ENCODE measurements around the gene MRPS6.

DNA sequence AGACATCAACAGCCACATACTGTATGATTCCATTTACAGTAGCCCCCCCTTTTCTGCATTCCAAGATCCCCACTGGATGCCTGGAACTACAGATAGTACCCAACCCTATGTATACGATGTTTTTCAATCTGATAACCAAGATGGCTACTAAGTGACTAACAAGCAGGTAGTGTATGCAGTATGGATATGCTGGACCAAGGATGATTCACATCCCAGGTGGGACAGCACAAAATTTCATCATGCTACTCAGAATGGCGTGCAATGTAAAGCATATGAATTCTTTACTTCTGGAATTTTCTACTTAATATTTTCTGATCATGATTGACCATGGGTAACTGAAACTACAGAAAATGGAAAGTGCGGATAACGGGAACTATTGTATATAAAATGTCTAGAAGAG lies 30.0 kb upstream of the MRPS6 start:
- TF ChIP-seq RORA (CRISPR knock-in tag; IDR thresholded peaks at IDR 0.05) (no peak), ZNF766 (CRISPR knock-in tag; IDR thresholded peaks at IDR 0.05; ENCODE audit: borderline replicate concordance) (no peak)
- TF ChIP-seq, protein P1, sequence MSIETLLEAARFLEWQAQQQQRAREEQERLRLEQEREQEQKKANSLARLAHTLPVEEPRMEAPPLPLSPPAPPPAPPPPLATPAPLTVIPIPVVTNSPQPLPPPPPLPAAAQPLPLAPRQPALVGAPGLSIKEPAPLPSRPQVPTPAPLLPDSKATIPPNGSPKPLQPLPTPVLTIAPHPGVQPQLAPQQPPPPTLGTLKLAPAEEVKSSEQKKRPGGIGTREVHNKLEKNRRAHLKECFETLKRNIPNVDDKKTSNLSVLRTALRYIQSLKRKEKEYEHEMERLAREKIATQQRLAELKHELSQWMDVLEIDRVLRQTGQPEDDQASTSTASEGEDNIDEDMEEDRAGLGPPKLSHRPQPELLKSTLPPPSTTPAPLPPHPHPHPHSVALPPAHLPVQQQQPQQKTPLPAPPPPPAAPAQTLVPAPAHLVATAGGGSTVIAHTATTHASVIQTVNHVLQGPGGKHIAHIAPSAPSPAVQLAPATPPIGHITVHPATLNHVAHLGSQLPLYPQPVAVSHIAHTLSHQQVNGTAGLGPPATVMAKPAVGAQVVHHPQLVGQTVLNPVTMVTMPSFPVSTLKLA (IDR thresholded peaks at IDR 0.05): no peak
- TF ChIP-seq, protein P2, sequence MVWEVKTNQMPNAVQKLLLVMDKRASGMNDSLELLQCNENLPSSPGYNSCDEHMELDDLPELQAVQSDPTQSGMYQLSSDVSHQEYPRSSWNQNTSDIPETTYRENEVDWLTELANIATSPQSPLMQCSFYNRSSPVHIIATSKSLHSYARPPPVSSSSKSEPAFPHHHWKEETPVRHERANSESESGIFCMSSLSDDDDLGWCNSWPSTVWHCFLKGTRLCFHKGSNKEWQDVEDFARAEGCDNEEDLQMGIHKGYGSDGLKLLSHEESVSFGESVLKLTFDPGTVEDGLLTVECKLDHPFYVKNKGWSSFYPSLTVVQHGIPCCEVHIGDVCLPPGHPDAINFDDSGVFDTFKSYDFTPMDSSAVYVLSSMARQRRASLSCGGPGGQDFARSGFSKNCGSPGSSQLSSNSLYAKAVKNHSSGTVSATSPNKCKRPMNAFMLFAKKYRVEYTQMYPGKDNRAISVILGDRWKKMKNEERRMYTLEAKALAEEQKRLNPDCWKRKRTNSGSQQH (CRISPR knock-in tag; IDR thresholded peaks at IDR 0.05; ENCODE audit: low read depth): no peak

All from HepG2 (cell line).